GM12873 (cell line): ENCODE data around the gene SERINC5.

Source experiments
- TF ChIP-seq, protein P1 (sequence below): IDR thresholded peaks from 2 replicates; pipeline ENCODE4 v1.5.1; 2012; ENCODE audit warnings: low read depth, mild to moderate bottlenecking, moderate library complexity, low read length, control low read depth; ENCODE audit not compliant: insufficient read depth; ENCODE audit errors: missing control alignments

The SERINC5 gene

DNA sequence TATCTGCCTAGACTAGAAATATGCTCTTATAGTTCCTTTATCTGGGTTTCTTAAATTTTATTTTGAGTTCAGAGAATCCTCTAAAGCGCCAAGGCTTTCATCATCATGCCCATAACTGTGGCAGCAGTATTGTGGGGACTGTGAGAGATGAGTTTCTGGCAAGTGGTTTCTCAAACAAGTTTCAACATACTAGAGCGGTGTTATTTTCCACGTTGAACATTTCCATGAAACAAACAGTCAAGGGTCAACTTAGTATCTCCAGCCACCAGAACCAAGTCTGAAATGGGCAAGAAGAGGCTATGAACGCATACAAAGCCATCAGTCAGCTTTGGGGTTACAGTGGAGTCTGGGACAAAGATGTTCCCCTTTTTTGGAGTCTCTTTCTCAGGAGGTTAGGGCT is 40.3 kb downstream of the SERINC5 start:
- TF ChIP-seq, protein P1, sequence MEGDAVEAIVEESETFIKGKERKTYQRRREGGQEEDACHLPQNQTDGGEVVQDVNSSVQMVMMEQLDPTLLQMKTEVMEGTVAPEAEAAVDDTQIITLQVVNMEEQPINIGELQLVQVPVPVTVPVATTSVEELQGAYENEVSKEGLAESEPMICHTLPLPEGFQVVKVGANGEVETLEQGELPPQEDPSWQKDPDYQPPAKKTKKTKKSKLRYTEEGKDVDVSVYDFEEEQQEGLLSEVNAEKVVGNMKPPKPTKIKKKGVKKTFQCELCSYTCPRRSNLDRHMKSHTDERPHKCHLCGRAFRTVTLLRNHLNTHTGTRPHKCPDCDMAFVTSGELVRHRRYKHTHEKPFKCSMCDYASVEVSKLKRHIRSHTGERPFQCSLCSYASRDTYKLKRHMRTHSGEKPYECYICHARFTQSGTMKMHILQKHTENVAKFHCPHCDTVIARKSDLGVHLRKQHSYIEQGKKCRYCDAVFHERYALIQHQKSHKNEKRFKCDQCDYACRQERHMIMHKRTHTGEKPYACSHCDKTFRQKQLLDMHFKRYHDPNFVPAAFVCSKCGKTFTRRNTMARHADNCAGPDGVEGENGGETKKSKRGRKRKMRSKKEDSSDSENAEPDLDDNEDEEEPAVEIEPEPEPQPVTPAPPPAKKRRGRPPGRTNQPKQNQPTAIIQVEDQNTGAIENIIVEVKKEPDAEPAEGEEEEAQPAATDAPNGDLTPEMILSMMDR, result no peak

DNA sequence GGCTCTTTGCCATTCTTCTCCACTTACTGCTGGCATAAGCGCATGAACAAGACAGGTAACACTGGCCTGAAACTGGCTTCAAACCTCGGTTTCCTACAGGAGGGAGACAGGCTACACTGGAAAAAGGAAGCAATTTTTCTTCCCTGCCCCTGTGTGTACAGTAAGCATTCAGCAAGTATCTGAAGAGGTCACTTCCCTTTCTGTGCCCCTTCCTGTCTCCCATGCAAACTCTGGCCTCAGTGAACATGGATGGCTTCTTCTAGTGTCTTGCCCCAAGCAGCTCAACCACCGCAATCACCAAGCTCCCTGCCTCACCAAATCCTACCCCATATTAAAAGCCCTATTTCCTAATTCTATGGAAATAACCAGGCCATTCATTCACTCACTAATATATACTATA is 42.4 kb downstream of the SERINC5 start:
- TF ChIP-seq, protein P1, result no peak

DNA sequence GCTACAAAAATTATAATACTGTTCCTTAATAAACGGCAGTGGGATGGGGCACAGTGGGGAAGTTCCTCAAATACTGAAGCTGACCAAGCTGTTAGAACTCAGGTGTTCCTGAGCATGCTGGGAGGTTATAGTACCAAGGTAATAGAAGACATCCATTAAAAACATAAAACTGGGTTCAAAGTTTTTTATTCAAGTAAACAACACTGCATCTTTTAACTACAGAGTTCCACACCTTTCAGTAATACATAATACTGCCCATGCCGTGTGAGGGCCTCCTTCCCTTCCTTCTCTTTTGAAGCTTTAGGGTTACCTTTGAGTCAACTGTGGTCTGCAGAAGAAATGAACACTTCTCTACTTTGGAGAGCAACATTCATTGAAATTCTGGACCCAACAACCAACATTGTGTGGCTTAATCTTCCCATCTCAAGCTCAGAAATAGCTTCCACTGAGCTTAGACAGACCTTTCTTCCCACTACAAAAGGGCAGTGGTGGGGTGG is 43.6 kb downstream of the SERINC5 start:
- TF ChIP-seq, protein P1, result no peak

- TF ChIP-seq, protein P1, result no peak
Measured at GRCh38 chr5:80211327-80211726, 44.5 kb downstream of the SERINC5 start.

DNA sequence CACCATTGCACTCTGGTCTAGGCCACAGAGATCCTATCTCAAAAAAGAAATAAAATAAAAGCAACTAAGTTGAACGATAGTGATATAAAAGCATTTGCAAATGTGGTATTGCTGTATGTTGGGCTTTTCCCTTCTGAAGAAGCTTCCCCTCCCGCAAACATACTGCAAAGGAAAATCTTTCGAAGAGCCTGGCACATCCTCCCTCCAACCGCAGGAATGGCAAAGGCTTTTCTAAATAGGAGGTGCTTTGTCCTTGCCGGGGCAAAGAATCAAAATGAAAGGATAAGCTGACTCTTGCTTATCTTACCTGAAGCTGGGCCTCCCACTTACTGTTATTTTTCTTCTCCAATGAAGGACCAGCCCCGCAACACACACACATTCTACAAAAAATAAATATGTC is 45.8 kb downstream of the SERINC5 start:
- TF ChIP-seq, protein P1, result no peak

DNA sequence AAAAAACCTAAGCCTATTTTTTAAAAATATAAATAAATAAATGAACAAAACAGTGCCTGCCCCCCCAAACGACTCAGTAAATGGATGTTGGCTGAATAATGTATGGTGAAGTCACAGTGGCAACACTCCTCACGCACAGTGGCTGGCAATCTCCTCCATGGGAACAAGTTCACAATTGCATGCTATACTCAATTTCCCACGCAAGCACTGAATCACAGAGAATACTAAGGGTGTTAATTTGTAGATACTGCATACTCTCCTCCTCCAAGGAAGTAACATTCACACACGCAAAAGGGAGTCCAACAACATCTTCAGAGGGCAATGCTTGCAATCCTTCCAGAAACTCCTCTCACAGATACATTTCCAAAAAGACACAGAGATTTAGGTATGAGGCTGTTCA is 47.5 kb downstream of the SERINC5 start:
- TF ChIP-seq, protein P1, result no peak

DNA sequence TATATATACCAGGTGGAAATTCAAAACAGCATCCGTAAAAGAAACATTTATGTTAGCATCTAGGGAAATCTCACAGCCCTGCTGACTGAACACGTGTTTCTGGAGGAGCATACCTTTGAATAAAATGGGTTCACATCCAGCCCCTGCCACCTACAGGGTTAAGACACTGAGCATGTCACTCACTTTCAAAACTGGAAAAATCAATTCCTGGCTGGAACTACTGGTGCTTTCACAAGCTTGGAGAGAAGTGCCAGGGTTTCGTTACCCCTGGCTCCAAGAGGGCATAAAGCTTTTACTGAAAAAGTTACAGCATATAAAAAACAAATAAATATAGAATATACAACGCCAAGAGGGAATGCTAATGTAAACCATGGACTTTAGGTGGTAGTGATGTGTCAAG is 48.0 kb downstream of the SERINC5 start:
- TF ChIP-seq, protein P1, result no peak
